Vagina (tissue), 2 donors: Measurements from ENCODE around the gene QPCTL. TPM values are rescaled to one million over a fixed set of nuclear protein-coding genes. Genes with fewer than 3 reads are reported as not detected.

Experiments used
- DNase-seq, 2 donors: peaks; one replicate each; pipeline ENCODE4 v3.0.0-alpha.2; 2017; ENCODE audit errors: extremely low spot score in 2 of 2
- H3K27ac ChIP-seq: fragments of 200-600 bp; sonication (generic); one replicate; pipeline ENCODE4 v1.5.1; 2019
- H3K27me3 ChIP-seq: fragments of 200-600 bp; sonication (generic); one replicate; pipeline ENCODE4 v1.5.1; 2019
- H3K36me3 ChIP-seq, 2 donors: fragments of 200-600 bp; sonication (generic); one replicate each; pipeline ENCODE4 v1.5.1; 2017 to 2019
- H3K4me1 ChIP-seq: fragments of 200-600 bp; sonication (generic); one replicate; pipeline ENCODE4 v1.5.1; 2019
- H3K4me3 ChIP-seq, 2 donors: fragments of 200-600 bp; sonication (generic); 1 replicate in 1 of 2; 2 replicates in 1 of 2; pipeline ENCODE4 v1.5.1; 2016 to 2019
- H3K9me3 ChIP-seq: fragments of 200-600 bp; sonication (generic); one replicate; pipeline ENCODE4 v1.5.1; 2019
- CTCF ChIP-seq, 3 experiments: fragments of 450-650 bp in 2 of 3; fragments of 200-600 bp in 1 of 3; sonication (generic) in 1 of 3; IDR thresholded peaks; one replicate each; pipeline ENCODE4 v1.5.1; 2017 to 2019; ENCODE audit warnings: antibody characterized with exemption in 3 of 3, mild to moderate bottlenecking in 2 of 3, moderate library complexity in 2 of 3
- POLR2A ChIP-seq, 2 donors: fragments of 450-650 bp; IDR thresholded peaks; one replicate each; pipeline ENCODE4 v1.6.1; 2017; ENCODE audit warnings: antibody characterized with exemption in 2 of 2, mild to moderate bottlenecking in 2 of 2, moderate library complexity in 2 of 2
- POLR2AphosphoS5 ChIP-seq, 2 donors: sonication (generic); formaldehyde crosslinking; IDR thresholded peaks; one replicate each; pipeline ENCODE4 v1.9.0; 2017; ENCODE audit warnings: antibody characterized with exemption in 2 of 2, mild to moderate bottlenecking in 2 of 2, low read depth in 1 of 2; ENCODE audit not compliant: insufficient read depth in 1 of 2
- intact Hi-C: fragments of 100-400 bp; cut with DNase I; formaldehyde crosslinking; loops from one replicate; pipeline ENCODE4 v1.15.1; 2023
- total RNA-seq: library from RNA; depleted of rRNA; stranded (reverse); fragments of >200 nt; gene quantifications from one replicate; pipeline ENCODE4 v1.2.3, GENCODE V29; 2016

The QPCTL gene
- total RNA-seq, 1 donor from 2014 or later, result 4.7 TPM

DNA sequence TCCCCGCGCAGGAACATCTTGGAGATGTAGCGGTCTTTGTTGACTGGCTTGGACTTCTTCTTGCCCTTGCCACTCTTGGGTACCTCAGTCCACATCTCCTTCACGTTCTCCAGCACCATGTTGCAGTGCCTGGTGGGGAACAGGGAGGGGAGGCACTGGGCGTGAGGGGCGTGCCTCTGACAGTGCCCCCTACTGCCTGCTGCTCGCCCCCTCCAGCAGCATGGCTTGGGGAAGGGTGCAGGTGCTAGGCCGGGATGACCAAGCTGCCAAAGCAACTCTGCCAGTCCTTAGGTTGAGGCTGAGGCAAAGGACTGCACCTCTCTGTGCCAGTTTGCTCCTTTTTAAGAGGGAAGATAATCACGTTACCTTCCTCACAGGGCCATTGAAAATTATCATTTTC is 4.9 kb upstream of the QPCTL start:
- H3K4me3 ChIP-seq, result no peak overlapping the region
- peaks cover 0 to 34% of the 10 kb centered on the region in 2 donors for H3K36me3 ChIP-seq
- no peak for DNase-seq
- H3K27ac ChIP-seq, result no peak overlapping the region
- intact Hi-C loops, result no loop called here
- no peak for TF ChIP-seq CTCF (IDR thresholded peaks at IDR 0.05)
- H3K9me3 ChIP-seq, result no peaks in the 10 kb centered on the region
- H3K4me1 ChIP-seq, result peaks cover 13% of the 10 kb centered on the region
- no peaks in the 10 kb centered on the region for H3K27me3 ChIP-seq

- Histone ChIP-seq H3K4me1 (peaks cover 23% of the 10 kb centered on the region), H3K9me3 (no peaks in the 10 kb centered on the region), H3K27ac (peak within 1 kb of the TSS; percentile 90), H3K27me3 (no peaks in the 10 kb centered on the region), H3K36me3 (peaks cover 0 to 22% of the 10 kb centered on the region in 2 donors), H3K4me3 (peak within 1 kb of the TSS; percentile 68 to 72)
- DNase-seq, result peak in 1 of 2 donors; percentile 95
- intact Hi-C loops, result no loop called here
- TF ChIP-seq POLR2AphosphoS5 (IDR thresholded peaks at IDR 0.05; ENCODE audit: insufficient read depth in 1 of 2, low read depth in 1 of 2) (peak; percentile 91 to 96), CTCF (IDR thresholded peaks at IDR 0.05) (no peak), POLR2A (IDR thresholded peaks at IDR 0.05) (peak in 1 of 2 donors; percentile 76)
Observed at GRCh38 chr19:45691516-45692186, 815 bp upstream of the QPCTL start, which contains the start of gene SNRPD2. Gene SNRPD2 (minus strand): TSS chr19:45691953. CDS start chr19:45691888, 65 bp downstream.

DNA sequence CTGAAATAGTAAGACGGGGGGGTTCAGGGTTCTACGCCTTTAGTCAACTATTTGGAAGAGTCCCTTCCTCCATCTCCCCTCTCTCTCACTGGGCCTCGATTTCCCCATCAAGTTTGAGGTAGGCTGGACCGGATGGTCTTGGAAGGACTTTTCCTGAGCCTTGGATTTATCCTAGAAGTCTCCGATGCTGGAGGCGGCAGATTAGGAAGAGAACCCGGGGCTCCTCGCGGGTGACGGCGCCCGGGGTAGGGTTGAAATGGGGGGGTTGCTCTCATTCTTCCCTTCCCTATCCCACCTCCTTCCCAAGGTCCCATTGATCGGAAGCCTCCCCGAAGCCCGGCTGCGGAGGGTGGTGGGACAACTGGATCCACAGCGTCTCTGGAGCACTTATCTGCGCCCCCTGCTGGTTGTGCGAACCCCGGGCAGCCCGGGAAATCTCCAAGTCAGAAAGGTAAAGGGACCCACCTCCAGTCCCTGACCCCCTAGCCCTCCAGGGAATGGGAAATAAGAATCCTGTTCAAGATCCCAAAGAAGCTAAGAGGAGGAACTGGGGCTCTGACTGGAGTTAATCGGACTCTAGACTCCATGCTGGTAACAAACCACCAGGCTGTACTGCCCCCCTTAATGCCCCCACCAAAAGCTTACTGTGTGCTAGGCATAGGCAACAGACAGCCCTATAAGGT is 781 bp downstream of the QPCTL start:
- DNase-seq, result no peak
- intact Hi-C loops, result no loop called here

DNA sequence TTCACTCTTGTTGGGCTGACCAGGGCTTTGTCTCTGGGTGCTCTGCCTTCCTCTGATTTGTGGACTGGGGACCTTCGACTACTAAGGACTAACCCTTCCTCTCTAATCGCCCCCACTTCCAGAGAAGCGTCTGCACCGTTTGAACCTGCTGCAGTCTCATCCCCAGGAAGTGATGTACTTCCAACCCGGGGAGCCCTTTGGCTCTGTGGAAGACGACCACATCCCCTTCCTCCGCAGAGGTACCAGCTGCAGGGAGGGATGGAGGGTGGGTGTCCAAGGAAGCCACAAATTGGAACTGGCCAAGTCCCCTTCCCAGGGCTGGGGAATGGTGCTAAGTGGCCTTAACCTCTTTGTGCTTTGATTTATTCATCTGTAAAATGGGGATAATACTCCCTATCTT is 9.2 kb downstream of the QPCTL start:
- TF ChIP-seq POLR2AphosphoS5 (IDR thresholded peaks at IDR 0.05; ENCODE audit: insufficient read depth in 1 of 2, low read depth in 1 of 2), result no peak
- no peak for TF ChIP-seq POLR2A (IDR thresholded peaks at IDR 0.05)
- TF ChIP-seq CTCF (IDR thresholded peaks at IDR 0.05), result no peak

More for the DNA sequence above, 781 bp downstream of the QPCTL start:
- Histone ChIP-seq H3K36me3 (peaks cover 0 to 7% of the 10 kb centered on the region in 2 donors), H3K4me3 (peak overlapping the region; percentile 68 to 72), H3K9me3 (no peaks in the 10 kb centered on the region), H3K27me3 (no peaks in the 10 kb centered on the region), H3K4me1 (peaks cover 23% of the 10 kb centered on the region), H3K27ac (peak overlapping the region; percentile 90)
- TF ChIP-seq CTCF (IDR thresholded peaks at IDR 0.05), result peak; percentile 49 to 75 (median 65)
- no peak for TF ChIP-seq POLR2AphosphoS5 (IDR thresholded peaks at IDR 0.05; ENCODE audit: insufficient read depth in 1 of 2, low read depth in 1 of 2)
- no peak for TF ChIP-seq POLR2A (IDR thresholded peaks at IDR 0.05)

DNA sequence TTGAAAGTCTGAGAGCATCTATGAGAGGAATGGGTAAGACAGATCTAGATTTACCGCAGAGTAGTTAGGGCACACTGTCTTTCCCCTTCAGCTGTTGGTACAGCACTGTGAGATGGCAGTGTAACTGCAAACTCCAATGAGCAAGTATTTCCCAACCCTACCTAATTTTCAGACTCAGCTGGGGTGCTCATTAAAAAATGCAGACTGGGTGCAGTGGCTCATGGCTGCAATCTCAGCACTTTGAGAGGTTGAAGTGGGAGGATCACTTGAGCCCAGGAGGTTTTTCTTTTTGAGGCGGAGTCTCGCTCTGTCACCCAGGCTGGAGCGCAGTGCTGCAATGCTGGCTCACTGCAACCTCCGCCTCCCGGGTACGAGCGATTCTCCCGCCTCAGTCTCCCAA is 12.6 kb downstream of the QPCTL start:
- Histone ChIP-seq H3K27ac (no peak overlapping the region), H3K27me3 (no peaks in the 10 kb centered on the region), H3K9me3 (no peaks in the 10 kb centered on the region), H3K4me1 (no peaks in the 10 kb centered on the region), H3K4me3 (no peak overlapping the region), H3K36me3 (peaks cover 0 to 10% of the 10 kb centered on the region in 2 donors)
- TF ChIP-seq POLR2AphosphoS5 (IDR thresholded peaks at IDR 0.05; ENCODE audit: insufficient read depth in 1 of 2, low read depth in 1 of 2) (no peak), CTCF (IDR thresholded peaks at IDR 0.05) (no peak), POLR2A (IDR thresholded peaks at IDR 0.05) (no peak)
- DNase-seq, result no peak
- intact Hi-C loops, result no loop called here

More for the DNA sequence above, 9.2 kb downstream of the QPCTL start:
- Histone ChIP-seq H3K27ac (no peak overlapping the region), H3K9me3 (no peaks in the 10 kb centered on the region), H3K36me3 (peaks cover 0 to 10% of the 10 kb centered on the region in 2 donors), H3K4me1 (no peaks in the 10 kb centered on the region), H3K27me3 (no peaks in the 10 kb centered on the region), H3K4me3 (no peak overlapping the region)
- intact Hi-C loops, result no loop called here
- no peak for DNase-seq
